Measurements from ENCODE around the gene PJA2.

- TF ChIP-seq GATA3 (IDR thresholded peaks at IDR 0.05; ENCODE audit: low read depth, low read length) (no peak), GATA2 (IDR thresholded peaks at IDR 0.05; ENCODE audit: low read depth, low read length) (no peak)
Measured at GRCh38 chr5:109450129-109450877, 40.5 kb upstream of the PJA2 start.

Measured in SH-SY5Y (cell line).